SK-N-DZ (cell line): Measurements from ENCODE around the gene SLC6A3.
"Not testable (repeated sequence)": the region's sequence is repeated elsewhere in the genome, so short reads cannot be mapped to it uniquely, and the experiment has no call there.

ENCODE experiments used
- DNase-seq: peaks from one replicate; pipeline ENCODE4 v3.0.0-alpha.2; 2015; ENCODE audit warnings: low spot score

Gene SLC6A3

DNA sequence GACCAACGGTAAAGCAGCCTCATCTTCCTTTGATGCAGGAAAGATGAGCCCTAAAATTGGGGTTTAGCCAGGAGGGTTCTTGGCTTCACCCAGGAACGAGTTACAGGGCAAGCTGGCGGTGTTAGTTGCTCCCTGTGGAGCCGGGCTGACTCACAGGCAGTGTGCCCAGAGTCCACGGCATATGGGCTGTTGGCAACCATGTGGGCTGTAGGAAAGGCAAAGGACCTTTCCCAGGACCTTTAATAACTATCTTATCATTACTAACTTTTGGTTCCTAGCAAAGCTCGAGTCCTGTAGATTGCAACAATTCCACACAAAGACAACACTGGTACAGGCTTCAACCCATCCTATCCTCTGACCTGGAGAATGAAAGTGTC is 70.6 kb downstream of the SLC6A3 start:
- no peak for DNase-seq

DNA sequence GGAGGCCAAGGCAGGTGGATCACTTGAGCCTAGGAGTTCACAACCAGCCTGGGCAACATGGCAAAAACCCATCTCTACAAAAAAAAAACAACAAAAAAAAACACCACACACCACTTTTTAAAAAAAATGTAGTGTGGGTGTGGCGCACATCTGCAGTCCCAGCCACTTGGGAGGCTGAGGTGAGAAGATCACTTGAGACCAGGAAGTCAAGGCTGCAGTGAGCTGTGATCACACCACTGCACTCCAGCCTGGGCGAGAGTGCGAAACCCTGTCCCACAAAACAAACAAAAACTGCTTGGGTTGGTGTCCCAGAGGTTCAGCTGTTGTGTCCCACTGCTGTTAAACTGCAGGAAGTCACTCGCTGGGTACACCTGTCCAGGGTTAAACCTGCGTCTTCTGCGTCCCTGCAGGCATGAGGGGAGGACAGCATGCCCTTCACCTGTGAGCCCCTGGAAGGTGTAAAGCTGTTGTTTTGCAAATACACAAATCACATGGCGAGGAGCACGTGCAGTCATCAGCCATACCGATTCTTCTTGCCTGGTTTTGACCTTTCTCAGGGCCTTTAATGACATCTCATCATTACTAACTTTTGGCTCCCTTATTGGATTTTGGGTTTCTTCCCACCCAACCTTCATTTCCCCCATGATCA is 71.1 kb downstream of the SLC6A3 start:
- no peak for DNase-seq

DNA sequence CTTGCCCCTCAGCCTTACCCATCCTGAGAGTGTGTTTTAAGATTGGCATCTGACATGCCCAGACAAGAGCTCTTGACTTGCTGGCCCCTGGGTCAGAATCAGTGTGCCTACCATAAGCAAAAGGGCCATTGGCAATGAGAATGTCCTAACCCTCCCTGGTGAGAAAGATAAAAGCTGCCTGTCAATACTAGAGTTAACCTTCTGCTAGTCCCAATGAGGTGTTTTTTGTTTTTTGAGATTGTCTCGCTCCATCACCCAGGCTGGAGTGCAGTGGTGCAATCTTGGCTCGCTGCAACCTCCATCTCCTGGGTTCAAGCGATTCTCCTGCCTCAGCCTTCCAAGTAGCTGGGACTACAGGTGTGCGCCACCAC is 73.3 kb downstream of the SLC6A3 start:
- DNase-seq = not testable (repeated sequence)

DNA sequence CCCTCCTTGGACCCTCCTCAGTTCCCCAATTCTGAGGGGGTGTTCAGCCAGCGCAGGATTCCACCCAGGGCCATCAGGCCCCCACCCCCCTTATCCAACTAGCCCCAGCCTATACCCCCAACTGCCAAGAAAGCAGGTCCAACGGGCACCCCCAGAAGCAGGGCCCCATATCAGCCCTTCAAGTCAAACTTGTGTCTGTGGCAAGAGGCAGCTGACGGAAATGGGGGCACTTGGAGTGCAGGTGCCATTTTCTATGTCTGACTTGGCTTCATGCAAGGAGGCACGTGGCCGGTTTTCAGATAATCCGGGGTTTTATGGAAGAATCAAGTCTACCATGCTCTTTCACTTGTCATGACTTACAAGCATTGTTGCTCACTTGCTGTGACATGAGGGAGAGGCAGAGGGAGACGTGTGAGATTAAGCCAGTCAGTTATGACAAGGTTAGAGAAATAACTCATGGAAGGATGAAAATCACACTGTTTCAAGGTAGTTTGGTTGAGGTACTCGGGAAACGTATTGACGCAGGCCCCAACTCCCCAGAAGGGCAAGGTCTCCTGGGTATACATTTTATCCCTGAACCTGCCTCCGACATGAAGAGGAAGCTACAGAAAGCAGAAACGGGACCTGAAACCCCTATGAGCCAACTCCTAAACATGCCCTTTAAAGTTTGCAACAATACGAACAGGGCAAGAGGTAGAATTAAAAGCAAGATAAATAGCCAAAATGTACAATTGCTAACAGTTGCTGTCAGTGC is 73.8 kb downstream of the SLC6A3 start:
- DNase-seq = no peak

- DNase-seq = no peak
These were observed 75.2 kb downstream of the SLC6A3 start for GRCh38 chr5:1370006-1370405.

DNA sequence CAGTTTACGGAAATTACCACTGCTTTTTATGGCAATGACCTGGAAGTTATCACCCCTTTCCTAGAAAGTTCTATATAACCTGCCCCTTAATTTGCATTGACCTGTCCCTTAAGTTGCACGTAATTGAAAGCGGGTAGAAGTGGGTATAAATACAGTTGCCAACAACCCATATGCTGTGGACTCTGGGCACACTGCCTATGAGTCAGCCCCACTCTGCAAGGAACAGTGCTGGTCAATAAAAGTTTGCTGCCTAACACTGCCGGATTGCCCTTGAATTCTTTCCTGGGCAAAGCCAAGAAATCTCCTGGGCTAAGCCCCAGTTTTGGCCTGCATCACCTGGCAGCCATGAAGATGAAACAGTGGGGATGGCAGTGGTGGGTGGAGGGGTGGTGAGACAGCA is 76.5 kb downstream of the SLC6A3 start:
- DNase-seq = no peak

GRCh38 chr5:1368236-1368635 is 77.0 kb downstream of the SLC6A3 start:
- no peak for DNase-seq

GRCh38 chr5:1367149-1367548 is 78.1 kb downstream of the SLC6A3 start:
- DNase-seq = no peak

- DNase-seq = no peak
These were observed 78.7 kb downstream of the SLC6A3 start for GRCh38 chr5:1366514-1366913.

GRCh38 chr5:1364211-1364610 is 81.0 kb downstream of the SLC6A3 start:
- DNase-seq = no peak

DNA sequence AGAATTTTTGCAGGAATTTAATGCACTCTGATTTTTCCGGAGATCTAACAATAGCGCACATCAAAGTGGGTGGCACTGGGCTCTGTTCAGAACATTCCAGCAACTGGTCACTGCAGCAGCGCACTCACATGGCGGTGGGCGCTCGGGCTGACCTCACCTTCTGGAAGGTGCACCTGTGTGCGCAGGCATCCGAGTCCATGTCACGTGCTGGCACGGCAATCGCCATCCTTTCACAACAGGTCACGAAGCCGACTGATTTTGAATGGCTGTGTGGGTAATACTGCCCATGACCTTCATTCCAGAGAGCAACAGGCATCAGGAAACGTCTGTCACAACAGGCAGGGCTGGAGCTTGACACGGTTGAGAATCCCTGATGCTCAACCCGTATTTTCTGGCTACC is 81.7 kb downstream of the SLC6A3 start:
- DNase-seq = no peak

- DNase-seq = no peak
These were observed 82.1 kb downstream of the SLC6A3 start for GRCh38 chr5:1363160-1363559.

- DNase-seq = no peak
These were observed 82.8 kb downstream of the SLC6A3 start for GRCh38 chr5:1362242-1363015.

DNA sequence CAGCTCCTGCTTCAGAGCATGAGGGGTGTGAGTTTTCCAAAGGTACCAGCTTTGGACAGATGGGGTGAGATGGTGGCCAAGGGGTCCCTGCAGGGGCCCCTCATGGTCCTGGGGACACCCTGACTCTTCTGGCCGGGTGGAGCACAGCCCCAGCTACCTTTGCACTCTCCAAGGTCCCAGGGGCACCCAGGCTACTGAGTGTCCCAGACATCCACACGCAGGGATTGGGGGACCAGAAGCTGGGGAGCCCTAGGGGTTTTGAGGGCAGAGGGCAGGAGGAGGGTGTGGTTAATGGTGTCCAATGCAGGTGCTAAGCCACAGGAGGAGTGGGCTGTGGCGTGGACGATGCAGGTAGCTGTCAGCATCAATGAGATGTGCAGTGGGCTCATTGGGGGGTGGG is 84.4 kb downstream of the SLC6A3 start:
- DNase-seq = no peak

DNA sequence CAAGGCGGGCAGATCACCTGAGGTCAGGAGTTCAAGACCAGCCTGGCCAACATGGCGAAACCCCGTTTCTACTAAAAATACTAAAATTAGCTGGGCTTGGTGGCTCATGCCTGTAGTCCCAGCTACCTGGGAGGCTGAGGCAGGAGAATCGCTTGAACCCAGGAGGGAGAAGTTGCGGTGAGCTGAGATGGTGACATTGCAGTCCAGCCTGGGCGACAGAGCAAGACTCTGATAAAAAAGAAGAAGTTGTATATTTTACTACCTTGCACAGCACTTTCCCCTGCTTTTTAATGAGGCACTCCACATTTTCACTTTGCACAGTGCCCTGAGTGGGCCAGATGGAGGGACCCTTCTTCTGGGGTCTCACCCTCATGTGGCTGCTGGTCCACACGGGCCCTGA is 84.9 kb downstream of the SLC6A3 start:
- not testable (repeated sequence) for DNase-seq

DNA sequence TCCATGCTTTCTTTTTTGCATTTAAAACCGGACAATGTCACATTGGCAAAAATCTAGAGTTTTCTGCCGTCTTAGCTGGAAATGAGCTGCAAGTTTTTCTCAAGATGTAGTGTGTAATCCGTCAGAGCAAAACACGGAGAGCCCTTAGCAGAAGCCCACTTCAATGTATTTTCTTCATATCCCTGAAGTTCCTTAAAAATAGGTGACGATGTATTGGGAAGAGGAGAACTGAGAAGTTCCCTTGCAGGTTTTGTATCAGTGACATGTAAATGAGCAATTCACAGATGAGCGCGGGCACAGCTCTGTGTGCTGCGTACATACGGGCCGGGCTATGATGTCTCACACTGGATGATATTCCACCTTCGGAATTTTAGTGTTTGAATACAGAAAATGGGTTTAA is 85.5 kb downstream of the SLC6A3 start:
- DNase-seq = no peak

DNA sequence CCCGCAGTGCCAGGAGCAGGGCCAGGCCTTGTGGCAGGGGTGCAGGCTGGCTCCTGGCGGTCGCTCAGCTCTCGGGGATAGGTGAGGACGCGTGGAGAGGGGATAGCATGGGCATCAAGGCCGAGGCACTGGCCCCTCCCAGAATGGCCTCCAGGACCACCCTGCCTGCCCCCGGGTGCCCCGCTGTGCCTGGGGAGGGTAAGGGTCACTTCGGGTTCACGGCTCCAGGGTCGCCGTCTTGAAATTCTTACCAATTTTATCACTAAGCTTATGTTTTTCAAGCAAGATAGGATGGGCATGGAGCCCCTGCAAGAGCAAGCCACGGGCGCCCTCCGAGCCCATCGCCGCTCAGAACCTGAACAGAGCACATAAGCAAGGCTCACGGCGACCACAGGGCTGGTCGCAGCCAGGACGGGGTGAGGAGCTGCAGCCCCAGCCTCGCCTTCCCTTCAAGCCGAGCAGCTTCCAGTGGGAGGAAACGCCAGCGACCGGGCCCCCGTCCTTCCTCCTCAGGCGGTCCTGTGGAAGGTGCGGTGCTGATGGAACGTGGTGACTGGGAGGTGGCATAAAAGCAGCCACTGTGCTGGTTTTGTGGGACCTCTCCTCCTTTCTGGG is 86.1 kb downstream of the SLC6A3 start:
- no peak for DNase-seq

DNA sequence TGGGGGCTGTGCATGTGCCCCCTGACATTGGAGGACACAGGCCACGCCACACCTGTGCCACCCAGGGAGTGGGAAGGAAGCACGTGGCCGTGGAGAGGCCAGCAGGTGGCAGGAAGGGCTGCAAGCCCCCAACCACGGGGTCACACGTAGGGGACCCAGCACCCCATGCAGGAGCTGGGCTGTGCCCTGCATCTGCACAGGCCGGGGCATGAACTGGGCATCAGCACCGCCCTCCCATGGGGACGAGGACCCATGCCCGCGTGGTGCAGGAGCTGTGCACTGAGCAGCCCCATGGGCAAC is 86.6 kb downstream of the SLC6A3 start:
- no peak for DNase-seq

DNA sequence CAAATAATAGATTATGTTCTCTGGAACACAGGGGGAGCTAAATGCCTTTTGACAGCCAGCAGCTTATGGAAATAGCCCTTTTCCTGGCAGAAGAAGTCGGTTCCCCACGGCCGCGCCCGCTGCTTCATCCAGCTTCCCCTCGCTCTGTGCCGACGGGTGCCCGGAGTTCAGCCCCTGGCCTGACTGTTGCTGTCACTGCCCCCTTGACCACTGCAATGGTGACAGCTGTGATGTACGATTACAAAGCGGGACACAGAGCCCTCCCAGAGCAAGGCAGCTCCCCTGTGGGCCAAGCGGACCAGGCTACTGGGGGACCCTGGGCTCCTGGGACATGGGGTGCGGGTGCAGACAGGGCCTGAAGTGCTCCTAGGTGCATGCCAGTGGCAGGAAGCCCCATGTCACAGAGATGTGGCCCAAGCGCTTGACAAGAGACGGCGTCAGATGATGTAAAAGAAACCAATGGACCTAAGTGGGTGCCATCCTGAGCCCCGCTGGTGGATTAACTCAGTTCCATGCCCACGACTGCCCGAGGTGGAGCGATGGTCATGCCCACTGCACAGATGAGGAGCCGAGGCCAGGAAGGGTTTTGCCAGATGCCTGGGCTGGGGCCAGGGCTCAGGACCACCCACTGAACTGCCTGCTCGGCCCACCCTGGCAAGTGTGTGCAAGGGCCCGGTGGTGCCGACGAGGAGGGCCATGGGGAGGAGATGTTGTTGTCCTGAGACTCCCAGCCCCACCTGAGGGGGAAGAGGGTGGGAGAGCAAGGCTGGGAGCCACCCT is 87.1 kb downstream of the SLC6A3 start:
- DNase-seq = no peak

- no peak for DNase-seq
These were observed 88.1 kb downstream of the SLC6A3 start for GRCh38 chr5:1356873-1357787.

DNA sequence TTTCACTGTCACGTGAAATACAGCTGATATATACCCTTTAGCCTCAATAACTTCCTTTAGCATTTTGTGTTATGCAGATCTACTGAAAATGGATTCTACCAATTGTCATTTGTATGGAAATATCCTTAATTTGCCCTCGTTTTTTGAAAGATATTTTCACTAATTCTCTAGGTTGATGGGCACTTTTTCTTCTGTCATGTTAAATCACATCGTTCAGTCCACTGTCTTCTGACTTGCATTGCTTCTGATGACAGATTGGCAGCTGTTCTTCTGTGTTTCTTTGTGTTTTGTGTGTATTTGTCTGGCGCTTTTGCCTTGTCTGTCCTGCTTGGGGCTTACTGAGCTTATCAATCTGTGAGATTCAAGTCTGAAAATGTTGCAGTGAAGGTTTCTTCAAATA is 90.7 kb downstream of the SLC6A3 start:
- DNase-seq = no peak
